OCI-LY7 (cell line): ENCODE measurements around the gene COL5A1.

ENCODE experiments used
- EZH2phosphoT487 ChIP-seq: fragments of 200-600 bp; sonication (generic); IDR thresholded peaks from 2 replicates; pipeline ENCODE4 v1.6.1; 2018; ENCODE audit warnings: low read depth, borderline replicate concordance, mild to moderate bottlenecking, mixed run types, antibody characterized with exemption, low read length, moderate library complexity, mixed read lengths
- TF ChIP-seq, protein P1 (sequence below): fragments of 200-600 bp; sonication (generic); conservative IDR thresholded peaks from 2 replicates; pipeline ENCODE4 v1.5.1; 2014; ENCODE audit warnings: mild to moderate bottlenecking, antibody characterized with exemption, low read length, moderate library complexity, mixed read lengths

DNA sequence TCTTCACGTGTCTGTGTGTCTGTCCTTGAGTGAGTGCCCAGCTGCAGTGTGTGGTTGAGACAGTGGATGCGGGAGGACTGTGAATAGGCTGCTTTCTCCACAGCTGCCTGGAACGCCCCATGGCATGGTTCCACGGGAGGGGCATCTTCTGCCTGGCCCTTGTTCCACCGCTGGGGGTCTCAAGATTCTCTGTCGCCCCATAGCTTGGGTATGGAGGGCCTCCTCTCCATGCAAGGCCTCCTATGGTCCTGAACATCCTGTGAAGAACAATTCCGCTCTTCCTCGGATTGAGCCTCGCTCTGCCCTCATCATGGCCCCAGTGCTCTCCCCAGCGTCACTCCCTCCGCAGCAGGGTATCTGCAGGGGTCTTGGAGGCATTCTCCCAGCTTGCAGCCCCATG lies 36.1 kb downstream of the COL5A1 start:
- TF ChIP-seq, protein P1, sequence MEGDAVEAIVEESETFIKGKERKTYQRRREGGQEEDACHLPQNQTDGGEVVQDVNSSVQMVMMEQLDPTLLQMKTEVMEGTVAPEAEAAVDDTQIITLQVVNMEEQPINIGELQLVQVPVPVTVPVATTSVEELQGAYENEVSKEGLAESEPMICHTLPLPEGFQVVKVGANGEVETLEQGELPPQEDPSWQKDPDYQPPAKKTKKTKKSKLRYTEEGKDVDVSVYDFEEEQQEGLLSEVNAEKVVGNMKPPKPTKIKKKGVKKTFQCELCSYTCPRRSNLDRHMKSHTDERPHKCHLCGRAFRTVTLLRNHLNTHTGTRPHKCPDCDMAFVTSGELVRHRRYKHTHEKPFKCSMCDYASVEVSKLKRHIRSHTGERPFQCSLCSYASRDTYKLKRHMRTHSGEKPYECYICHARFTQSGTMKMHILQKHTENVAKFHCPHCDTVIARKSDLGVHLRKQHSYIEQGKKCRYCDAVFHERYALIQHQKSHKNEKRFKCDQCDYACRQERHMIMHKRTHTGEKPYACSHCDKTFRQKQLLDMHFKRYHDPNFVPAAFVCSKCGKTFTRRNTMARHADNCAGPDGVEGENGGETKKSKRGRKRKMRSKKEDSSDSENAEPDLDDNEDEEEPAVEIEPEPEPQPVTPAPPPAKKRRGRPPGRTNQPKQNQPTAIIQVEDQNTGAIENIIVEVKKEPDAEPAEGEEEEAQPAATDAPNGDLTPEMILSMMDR, result no peak
- TF ChIP-seq EZH2phosphoT487, result no peak
